Left lung (tissue), 10 donors: Measurements from ENCODE around the gene LACRT. TPM values are rescaled to one million over a fixed set of nuclear protein-coding genes. Genes with fewer than 3 reads are reported as not detected.

Source experiments
- ATAC-seq: fragments of 200-7000 bp; cut with Tn5 transposase; one replicate; pipeline ENCODE4 v1.9.1; 2020; ENCODE audit warnings: moderate library complexity
- DNase-seq, 4 donors: peaks; one replicate each; pipeline ENCODE4 v3.0.0-alpha.2; 2013 to 2020
- H3K27ac ChIP-seq, 2 donors: fragments of 200-600 bp; sonication (generic) in 1 of 2; one replicate each; pipeline versions ENCODE4 v1.5.0 to v1.8.0; 2020 to 2021
- H3K27me3 ChIP-seq, 2 donors: fragments of 200-600 bp; sonication (generic) in 1 of 2; one replicate each; pipeline versions ENCODE4 v1.5.0 to v1.8.0; 2020 to 2021
- H3K36me3 ChIP-seq, 2 donors: fragments of 200-600 bp; sonication (generic) in 1 of 2; one replicate each; pipeline versions ENCODE4 v1.5.0 to v1.8.0; 2020 to 2021
- H3K4me1 ChIP-seq, 2 donors: fragments of 200-600 bp; one replicate each; pipeline ENCODE4 v1.8.0; 2021
- H3K4me3 ChIP-seq, 2 donors: fragments of 200-600 bp; sonication (generic) in 1 of 2; one replicate each; pipeline versions ENCODE4 v1.5.0 to v1.8.0; 2020 to 2021; ENCODE audit warnings: mild to moderate bottlenecking in 1 of 2
- H3K9me3 ChIP-seq, 2 donors: fragments of 200-600 bp; sonication (generic) in 1 of 2; one replicate each; pipeline versions ENCODE4 v1.5.0 to v1.8.0; 2020 to 2021
- intact Hi-C, 2 donors: fragments of 100-400 bp; cut with DNase I; formaldehyde crosslinking; loops; one replicate each; pipeline versions ENCODE4 v1.11.2 to v1.14.2; 2022
- polyA plus RNA-seq, 6 donors: library from polyadenylated mRNA; unstranded; fragments of 120-200 nt; gene quantifications; one replicate each; pipeline ENCODE4 v1.2.1, GENCODE V29; 2013; ENCODE audit not compliant: insufficient read length in 6 of 6
- total RNA-seq, 2 donors: library from RNA; stranded (reverse); fragmentation: NEBNext Ultra II Directional; extraction: Animal tissue kit (Norgen Biotek cat#: 25700); gene quantifications; one replicate each; pipeline ENCODE4 v1.2.1, GENCODE V29; 2021
- TF ChIP-seq, protein P1 (sequence below), 2 donors: fragments of 200-600 bp; sonication (generic) in 1 of 2; IDR thresholded peaks; one replicate each; pipeline versions ENCODE4 v1.5.0 to v1.8.0; 2021; ENCODE audit warnings: antibody characterized with exemption in 2 of 2
- donor health status: DM: no; HTN: yes; CAD: no.
- donor health status: DM: no; HTN: no; CAD: no.

LACRT gene
- total and polyA plus RNA-seq, 8 donors: not detected

GRCh38 chr12:54595471-54595870 lies 39.2 kb downstream of the LACRT start:
- ATAC-seq (no peak), DNase-seq (no peak)
- Histone ChIP-seq H3K27ac (no peak overlapping the region), H3K27me3 (peaks cover 0 to 33% of the 10 kb centered on the region in 2 donors), H3K4me1 (no peaks in the 10 kb centered on the region), H3K36me3 (no peaks in the 10 kb centered on the region), H3K9me3 (no peaks in the 10 kb centered on the region), H3K4me3 (no peak overlapping the region)
- intact Hi-C loops: no loop called here
- TF ChIP-seq, protein P1, sequence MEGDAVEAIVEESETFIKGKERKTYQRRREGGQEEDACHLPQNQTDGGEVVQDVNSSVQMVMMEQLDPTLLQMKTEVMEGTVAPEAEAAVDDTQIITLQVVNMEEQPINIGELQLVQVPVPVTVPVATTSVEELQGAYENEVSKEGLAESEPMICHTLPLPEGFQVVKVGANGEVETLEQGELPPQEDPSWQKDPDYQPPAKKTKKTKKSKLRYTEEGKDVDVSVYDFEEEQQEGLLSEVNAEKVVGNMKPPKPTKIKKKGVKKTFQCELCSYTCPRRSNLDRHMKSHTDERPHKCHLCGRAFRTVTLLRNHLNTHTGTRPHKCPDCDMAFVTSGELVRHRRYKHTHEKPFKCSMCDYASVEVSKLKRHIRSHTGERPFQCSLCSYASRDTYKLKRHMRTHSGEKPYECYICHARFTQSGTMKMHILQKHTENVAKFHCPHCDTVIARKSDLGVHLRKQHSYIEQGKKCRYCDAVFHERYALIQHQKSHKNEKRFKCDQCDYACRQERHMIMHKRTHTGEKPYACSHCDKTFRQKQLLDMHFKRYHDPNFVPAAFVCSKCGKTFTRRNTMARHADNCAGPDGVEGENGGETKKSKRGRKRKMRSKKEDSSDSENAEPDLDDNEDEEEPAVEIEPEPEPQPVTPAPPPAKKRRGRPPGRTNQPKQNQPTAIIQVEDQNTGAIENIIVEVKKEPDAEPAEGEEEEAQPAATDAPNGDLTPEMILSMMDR (IDR thresholded peaks at IDR 0.05): no peak

DNA sequence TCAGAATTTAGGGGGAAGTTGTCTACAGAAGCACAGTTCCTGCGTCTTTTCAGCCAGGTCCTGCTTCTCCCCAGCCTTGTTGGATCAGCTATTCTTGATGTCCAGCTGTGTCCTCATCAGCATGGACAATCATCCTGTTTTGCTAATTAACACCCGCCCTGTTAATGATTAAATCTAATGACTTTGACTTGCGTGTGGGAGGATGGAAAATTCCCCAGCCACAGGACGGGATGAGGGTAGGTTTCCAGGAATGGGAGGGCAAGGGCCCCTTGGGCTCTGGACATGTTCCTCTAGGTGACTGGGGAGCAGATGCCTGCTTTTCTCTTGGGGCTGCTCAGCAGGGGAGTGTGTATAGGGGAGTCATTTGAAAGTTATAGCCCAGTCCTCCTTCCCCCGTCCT lies 41.0 kb downstream of the LACRT start:
- DNase-seq: no peak
- Histone ChIP-seq H3K4me3 (no peak overlapping the region), H3K9me3 (no peaks in the 10 kb centered on the region), H3K27ac (no peak overlapping the region), H3K36me3 (no peaks in the 10 kb centered on the region), H3K4me1 (peaks cover 0 to 2% of the 10 kb centered on the region in 2 donors), H3K27me3 (peaks cover 5 to 46% of the 10 kb centered on the region in 2 donors)
- intact Hi-C loops: no loop called here
- ATAC-seq: no peak
- TF ChIP-seq, protein P1 (IDR thresholded peaks at IDR 0.05): no peak

DNA sequence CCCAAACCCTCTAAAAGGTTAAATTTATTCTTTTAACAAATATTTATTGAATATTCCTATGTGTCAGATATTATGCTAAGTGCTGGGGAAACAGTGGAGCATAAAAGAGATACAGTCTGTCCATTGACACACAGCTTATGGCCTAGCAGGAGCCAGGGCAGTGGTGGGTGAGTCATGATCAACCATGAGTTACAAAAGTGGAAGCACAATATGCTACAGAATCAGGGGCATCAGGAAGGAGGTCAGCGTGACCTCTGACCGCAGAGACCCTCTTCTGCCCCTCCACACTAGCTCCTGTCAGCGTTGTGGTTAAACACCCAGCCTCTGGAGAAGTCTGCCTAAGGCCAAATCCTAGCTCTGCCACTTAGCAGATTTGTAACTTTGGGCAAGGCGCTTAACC lies 41.6 kb downstream of the LACRT start:
- no peak for DNase-seq
- no peak overlapping the region for H3K27ac ChIP-seq
- peaks cover 0 to 8% of the 10 kb centered on the region in 2 donors for H3K4me1 ChIP-seq
- H3K36me3 ChIP-seq: no peaks in the 10 kb centered on the region
- H3K27me3 ChIP-seq: peaks cover 11 to 52% of the 10 kb centered on the region in 2 donors
- H3K9me3 ChIP-seq: no peaks in the 10 kb centered on the region
- ATAC-seq: no peak
- intact Hi-C loops: no loop called here
- TF ChIP-seq, protein P1 (IDR thresholded peaks at IDR 0.05): no peak
- H3K4me3 ChIP-seq: no peak overlapping the region

DNA sequence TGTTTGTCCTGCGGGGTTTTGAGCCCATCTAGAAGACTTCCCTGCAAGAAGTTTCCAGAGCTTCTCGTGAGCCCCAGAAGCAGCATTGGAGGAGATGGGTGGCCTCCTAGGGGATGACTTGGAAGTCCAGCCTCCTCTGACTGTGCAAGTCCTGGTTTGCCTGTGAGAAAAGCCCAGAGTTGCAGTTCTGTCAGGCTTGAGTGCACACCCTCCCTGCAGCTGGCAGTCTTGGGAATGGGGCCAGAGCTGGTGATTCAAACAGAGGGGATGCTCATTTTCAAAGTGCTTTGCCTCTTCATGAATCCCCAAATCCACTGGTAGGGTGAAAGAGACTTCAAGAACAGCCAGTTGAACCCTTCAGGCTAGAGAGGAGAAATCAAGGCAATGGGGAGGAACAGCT lies 42.4 kb downstream of the LACRT start:
- intact Hi-C loops: no loop called here
- H3K9me3 ChIP-seq: no peaks in the 10 kb centered on the region
- ATAC-seq (no peak), DNase-seq (no peak)
- peaks cover 17 to 60% of the 10 kb centered on the region in 2 donors for H3K27me3 ChIP-seq
- H3K4me3 ChIP-seq: no peak overlapping the region
- TF ChIP-seq, protein P1 (IDR thresholded peaks at IDR 0.05): no peak
- H3K36me3 ChIP-seq: no peaks in the 10 kb centered on the region
- H3K4me1 ChIP-seq: peaks cover 0 to 15% of the 10 kb centered on the region in 2 donors
- H3K27ac ChIP-seq: no peak overlapping the region

- Histone ChIP-seq H3K27ac (no peak overlapping the region), H3K4me1 (peaks cover 0 to 15% of the 10 kb centered on the region in 2 donors), H3K27me3 (peaks cover 17 to 64% of the 10 kb centered on the region in 2 donors), H3K9me3 (no peaks in the 10 kb centered on the region), H3K36me3 (no peaks in the 10 kb centered on the region), H3K4me3 (no peak overlapping the region)
- TF ChIP-seq, protein P1 (IDR thresholded peaks at IDR 0.05): no peak
- intact Hi-C loops: no loop called here
- ATAC-seq (no peak), DNase-seq (no peak)
Measured at GRCh38 chr12:54590978-54591591, 43.6 kb downstream of the LACRT start.
